Adrenal gland (tissue), 12 donors: Measurements from ENCODE around the gene TFB1M. TPM values are rescaled to one million over a fixed set of nuclear protein-coding genes. Genes with fewer than 3 reads are reported as not detected.

Experiments used
- DNase-seq, 7 donors: peaks; one replicate each; pipeline ENCODE4 v3.0.0-alpha.2; 2019 to 2020
- H3K27ac ChIP-seq, 5 donors: fragments of 200-600 bp; sonication (generic) in 4 of 5; 1 replicate in 3 of 5; 2 replicates in 2 of 5; pipeline versions ENCODE4 v1.5.1 to v1.8.0; 2016 to 2020; ENCODE audit warnings: mild to moderate bottlenecking in 1 of 5
- H3K27me3 ChIP-seq: fragments of 200-600 bp; 2 replicates; pipeline ENCODE4 v1.8.0; 2021
- H3K36me3 ChIP-seq, 2 donors: fragments of 200-600 bp; replicated peaks in 1 of 2; 1 replicate in 1 of 2; 2 replicates in 1 of 2; pipeline versions ENCODE4 v1.5.1 to v1.8.0; 2018 to 2022
- H3K4me1 ChIP-seq, 2 donors: fragments of 200-600 bp; replicated peaks in 1 of 2; 1 replicate in 1 of 2; 2 replicates in 1 of 2; pipeline versions ENCODE4 v1.5.1 to v1.8.0; 2018 to 2021
- H3K4me3 ChIP-seq, 4 donors: fragments of 200-600 bp; sonication (generic) in 3 of 4; one replicate each; pipeline ENCODE4 v1.5.1; 2016 to 2018
- H3K9me3 ChIP-seq, 3 donors: fragments of 200-600 bp; sonication (generic) in 1 of 3; replicated peaks in 1 of 3; 1 replicate in 2 of 3; 2 replicates in 1 of 3; pipeline versions ENCODE4 v1.5.1 to v1.8.0; 2016 to 2021
- POLR2A ChIP-seq, 2 donors: fragments of 450-650 bp; IDR thresholded peaks; one replicate each; pipeline ENCODE4 v1.6.1; 2017; ENCODE audit warnings: antibody characterized with exemption in 2 of 2, mild to moderate bottlenecking in 2 of 2, moderate library complexity in 1 of 2
- WGBS, 4 donors: extraction: QIAGEN DNeasy Blood & Tissue Kit in 2 of 4; methylation state at CpG; one replicate each; pipeline versions ENCODE4 v1.1.5 to v1.1.7; 2013 to 2017; 5-methylcytosine and 5-hydroxymethylcytosine counted together
- intact Hi-C, 2 donors: fragments of 100-400 bp; cut with DNase I; formaldehyde crosslinking; loops; one replicate each; pipeline versions ENCODE4 v1.14.1 to v1.15.0; 2022 to 2023
- polyA plus RNA-seq, 3 donors: library from polyadenylated mRNA; stranded (reverse); fragments of 200-250 nt in 2 of 3; fragments of 350-450 nt in 1 of 3; fragmentation: Illumina TruSeq in 1 of 3; extraction: RNeasy Lipid Tissue Mini Kit (QIAGEN cat#74804) in 1 of 3; gene quantifications; one replicate each; pipeline ENCODE4 v1.2.3, GENCODE V29; 2013 to 2014
- total RNA-seq, 9 donors: library from RNA; depleted of rRNA in 4 of 9; stranded (reverse); fragments of >200 nt in 4 of 9; fragments of 120-200 nt in 1 of 9; fragmentation: NEBNext Ultra II Directional in 1 of 9; extraction: Animal tissue kit (Norgen Biotek cat#: 25700) in 1 of 9; gene quantifications; one replicate each; pipeline versions ENCODE4 v1.1.0 to v1.2.4, GENCODE V29; 2013 to 2023
- TF ChIP-seq, protein P1 (sequence below), 6 experiments: fragments of 450-650 bp in 4 of 6; fragments of 200-600 bp in 2 of 6; sonication (generic) in 1 of 6; IDR thresholded peaks; 1 replicate in 5 of 6; 2 replicates in 1 of 6; pipeline versions ENCODE4 v1.5.1 to v1.8.0; 2016 to 2021; ENCODE audit warnings: antibody characterized with exemption in 6 of 6, mild to moderate bottlenecking in 2 of 6, moderate library complexity in 1 of 6
- donor health status: healthy with polysubstance abuse.
- donor health status: Bipolar disorder and iron deficiency.
- donor health status: DM: yes; HTN: yes; CAD: no.
- donor health status: DM: no; HTN: no; CAD: no.
- donor health status: DM: no; HTN: no; CAD: no.
- donor health status: DM: yes; HTN: yes; CAD: no.

The TFB1M gene
- total and polyA plus RNA-seq, 12 donors, result 17.1 to 74.8 (median 49.8) TPM

DNA sequence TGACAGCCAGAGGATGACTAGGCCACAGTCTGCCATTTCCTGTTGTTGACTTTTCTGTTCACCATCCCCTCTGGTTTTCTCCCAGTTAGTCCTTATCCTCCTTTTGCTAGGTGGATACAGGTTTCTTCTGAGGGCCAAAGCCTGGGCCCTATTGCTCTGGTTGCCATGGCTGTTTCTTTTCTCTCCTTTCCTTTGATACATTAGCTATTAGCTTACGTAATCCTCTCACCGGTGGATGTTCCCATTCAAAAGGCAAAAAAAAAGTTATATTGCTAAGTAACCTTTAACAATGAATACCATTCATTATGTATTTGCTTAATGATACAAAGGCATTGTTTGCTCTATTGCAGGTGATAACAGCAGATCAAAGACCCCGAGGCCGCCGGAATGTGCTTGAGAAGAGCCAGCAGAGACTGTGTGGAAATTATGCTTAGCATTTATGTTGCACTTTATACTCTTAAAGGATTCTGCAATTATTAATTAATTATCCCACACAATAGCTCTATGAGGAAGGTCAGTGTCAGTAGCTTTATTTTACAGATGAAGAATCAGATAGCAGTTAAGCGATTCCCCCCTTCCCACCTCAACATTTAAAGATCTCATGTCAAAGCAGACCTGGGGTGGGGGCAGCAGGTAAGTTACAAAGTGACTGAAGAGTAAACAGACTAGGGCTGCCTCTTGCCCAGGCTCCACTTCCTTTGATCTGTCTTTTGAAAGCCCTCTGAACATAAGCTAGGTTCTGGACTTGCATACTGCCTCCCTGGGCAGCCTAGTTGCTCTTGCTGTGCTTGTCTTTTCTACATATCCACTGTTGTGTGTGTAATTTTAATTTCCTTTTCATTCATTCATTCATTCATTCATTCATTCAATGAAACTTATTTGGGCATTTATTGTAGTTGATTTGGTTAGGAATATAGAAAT lies 14.5 kb upstream of the TFB1M start:
- 86 to 89% (median 87%) methylated on average over 6 of the region's 6 CpGs for WGBS, 4 donors
- Histone ChIP-seq H3K36me3 (no peaks in the 10 kb centered on the region), H3K27ac (no peak overlapping the region), H3K9me3 (no peaks in the 10 kb centered on the region), H3K4me1 (peaks cover 4 to 9% of the 10 kb centered on the region in 2 donors), H3K4me3 (no peak overlapping the region), H3K27me3 (no peaks in the 10 kb centered on the region)
- intact Hi-C loops, result loop anchor here (10.0 kb wide), 2 partner anchors 166 to 206 kb away; no protein-coding TSS in a partner anchor
- DNase-seq, result no peak
- TF ChIP-seq, protein P1, sequence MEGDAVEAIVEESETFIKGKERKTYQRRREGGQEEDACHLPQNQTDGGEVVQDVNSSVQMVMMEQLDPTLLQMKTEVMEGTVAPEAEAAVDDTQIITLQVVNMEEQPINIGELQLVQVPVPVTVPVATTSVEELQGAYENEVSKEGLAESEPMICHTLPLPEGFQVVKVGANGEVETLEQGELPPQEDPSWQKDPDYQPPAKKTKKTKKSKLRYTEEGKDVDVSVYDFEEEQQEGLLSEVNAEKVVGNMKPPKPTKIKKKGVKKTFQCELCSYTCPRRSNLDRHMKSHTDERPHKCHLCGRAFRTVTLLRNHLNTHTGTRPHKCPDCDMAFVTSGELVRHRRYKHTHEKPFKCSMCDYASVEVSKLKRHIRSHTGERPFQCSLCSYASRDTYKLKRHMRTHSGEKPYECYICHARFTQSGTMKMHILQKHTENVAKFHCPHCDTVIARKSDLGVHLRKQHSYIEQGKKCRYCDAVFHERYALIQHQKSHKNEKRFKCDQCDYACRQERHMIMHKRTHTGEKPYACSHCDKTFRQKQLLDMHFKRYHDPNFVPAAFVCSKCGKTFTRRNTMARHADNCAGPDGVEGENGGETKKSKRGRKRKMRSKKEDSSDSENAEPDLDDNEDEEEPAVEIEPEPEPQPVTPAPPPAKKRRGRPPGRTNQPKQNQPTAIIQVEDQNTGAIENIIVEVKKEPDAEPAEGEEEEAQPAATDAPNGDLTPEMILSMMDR (IDR thresholded peaks at IDR 0.05), result no peak
- TF ChIP-seq POLR2A (IDR thresholded peaks at IDR 0.05), result no peak

DNA sequence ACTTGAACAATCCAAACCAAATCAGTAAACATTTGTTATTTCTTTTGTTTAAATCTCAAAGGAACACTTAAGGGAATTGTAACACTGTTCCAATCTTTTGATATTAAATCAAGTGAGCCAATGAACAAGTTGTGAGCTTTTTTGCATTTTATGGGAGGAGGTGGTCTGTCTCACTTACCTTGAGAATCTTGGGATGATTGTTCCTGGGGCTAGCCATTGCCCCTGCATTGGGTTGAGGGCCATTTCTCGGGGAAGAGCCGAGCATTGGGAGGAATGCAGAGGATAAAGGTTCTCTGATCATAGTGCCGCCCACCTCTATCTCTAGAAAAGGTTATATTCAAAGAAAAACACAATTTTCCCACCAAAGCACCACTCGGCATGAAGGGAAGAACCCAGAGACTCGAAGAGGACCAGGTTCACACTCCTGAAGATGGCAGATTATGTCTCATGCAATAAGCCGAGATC lies 13.8 kb upstream of the TFB1M start:
- no peaks in the 10 kb centered on the region for H3K27me3 ChIP-seq
- no peak for DNase-seq
- no peak overlapping the region for H3K27ac ChIP-seq
- peaks cover 0 to 2% of the 10 kb centered on the region in 2 donors for H3K4me1 ChIP-seq
- no peaks in the 10 kb centered on the region for H3K36me3 ChIP-seq
- WGBS, 4 donors, result 89 to 98% (median 93%) methylated on average over 6 of the region's 6 CpGs
- H3K4me3 ChIP-seq, result no peak overlapping the region
- TF ChIP-seq, protein P1 (IDR thresholded peaks at IDR 0.05), result no peak
- no peak for TF ChIP-seq POLR2A (IDR thresholded peaks at IDR 0.05)
- H3K9me3 ChIP-seq, result no peaks in the 10 kb centered on the region
- intact Hi-C loops, result loop anchor here (10.0 kb wide), 2 partner anchors 167 to 207 kb away; no protein-coding TSS in a partner anchor

DNA sequence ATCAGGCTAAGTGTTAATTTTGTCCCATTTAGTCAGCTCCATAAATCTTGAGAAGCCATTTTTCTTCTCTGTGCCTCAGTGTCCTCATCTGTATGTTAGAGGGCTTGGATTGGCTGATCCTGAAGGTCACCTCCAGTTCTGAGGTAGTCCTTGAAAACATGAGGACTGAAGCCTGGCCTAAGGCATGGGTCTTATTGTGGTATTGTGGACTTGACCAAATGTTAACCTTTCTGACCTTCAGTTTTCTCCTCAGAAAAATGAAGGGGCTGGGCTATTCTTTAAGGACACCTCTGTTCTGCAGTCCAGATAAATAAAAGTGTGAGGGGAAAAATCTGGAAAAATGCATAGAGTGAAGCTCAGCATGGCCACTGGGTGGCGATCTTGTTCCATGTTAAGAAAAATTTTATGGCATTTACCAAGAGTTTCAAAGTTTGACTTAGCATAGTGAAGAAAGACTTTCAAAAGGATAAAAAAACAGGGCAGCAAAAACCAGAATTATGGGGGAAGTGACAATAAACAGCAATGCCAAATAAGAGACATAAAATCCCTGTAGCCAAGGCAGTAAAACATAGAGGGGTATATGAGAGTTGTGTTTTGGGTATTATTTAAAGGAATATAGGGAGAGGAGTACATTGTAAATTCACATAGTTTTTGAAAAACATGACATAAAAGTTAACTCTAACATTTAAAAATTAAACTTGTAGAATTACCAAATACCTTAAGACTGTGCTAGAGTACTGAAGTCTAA lies 13.2 kb upstream of the TFB1M start:
- Histone ChIP-seq H3K4me3 (no peak overlapping the region), H3K36me3 (no peaks in the 10 kb centered on the region), H3K4me1 (no peaks in the 10 kb centered on the region), H3K27ac (no peak overlapping the region), H3K9me3 (no peaks in the 10 kb centered on the region), H3K27me3 (no peaks in the 10 kb centered on the region)
- 0% methylated on average over 1 of the region's 1 CpG for WGBS, 4 donors
- intact Hi-C loops, result loop anchor here (2.0 to 10.0 kb wide), 3 partner anchors 167 to 207 kb away; no protein-coding TSS in a partner anchor
- DNase-seq, result peak; percentile 49 to 83 (median 61)
- no peak for TF ChIP-seq POLR2A (IDR thresholded peaks at IDR 0.05)
- TF ChIP-seq, protein P1 (IDR thresholded peaks at IDR 0.05), result peak; percentile 79 to 96 (median 88)
